Activated CD4-positive, alpha-beta memory T cell treated with anti-CD3 and anti-CD28 coated beads for 36 hours (primary cell): ENCODE results near the gene ARMC6. TPM values are rescaled to one million over a fixed set of nuclear protein-coding genes. Genes with fewer than 3 reads are reported as not detected.
"Not testable (repeated sequence)": the region's sequence is repeated elsewhere in the genome, so short reads cannot be mapped to it uniquely, and the experiment has no call there.

Source experiments
- CTCF ChIA-PET: fragments of 350-600 bp; sonication (Branson Sonifier 250); formaldehyde crosslinking; loops from one replicate; lab custom pipeline; 2021; ENCODE audit warnings: antibody characterized with exemption, inconsistent platforms; lab: Charles Lee
- POLR2A ChIA-PET: fragments of 350-600 bp; sonication (Branson Sonifier 250); formaldehyde crosslinking; loops from one replicate; lab custom pipeline; 2021; ENCODE audit warnings: antibody characterized with exemption; lab: Charles Lee
- DNase-seq: peaks from one replicate; pipeline ENCODE4 v3.0.0-alpha.2; 2020
- H3K27ac Mint-ChIP-seq: one replicate; pipeline ENCODE4 v1.8.0; 2021; ENCODE audit warnings: mixed read lengths
- H3K27me3 Mint-ChIP-seq: one replicate; pipeline ENCODE4 v1.8.0; 2021; ENCODE audit warnings: mixed read lengths
- H3K36me3 Mint-ChIP-seq: one replicate; pipeline ENCODE4 v1.8.0; 2021; ENCODE audit warnings: mixed read lengths
- H3K4me1 Mint-ChIP-seq: one replicate; pipeline ENCODE4 v1.8.0; 2021; ENCODE audit warnings: low read depth, mixed read lengths
- H3K4me3 Mint-ChIP-seq: one replicate; pipeline ENCODE4 v1.8.0; 2021; ENCODE audit warnings: mild to moderate bottlenecking, mixed read lengths
- H3K9me3 Mint-ChIP-seq: one replicate; pipeline ENCODE4 v1.8.0; 2021; ENCODE audit warnings: mixed read lengths
- intact Hi-C: fragments of 100-400 bp; cut with micrococcal nuclease; formaldehyde crosslinking; loops from one replicate; pipeline ENCODE4 v1.15.1; 2023
- total RNA-seq, 2 experiments: library from RNA; stranded (reverse); gene quantifications; one replicate each; pipeline ENCODE4 v1.2.3, GENCODE V29; 2021

ARMC6 gene
- total RNA-seq, 2 experiments from 2014 or later = 24.4 to 26.2 TPM

- Mint-ChIP-seq H3K27me3 (no peaks in the 10 kb centered on the region), H3K4me3 (no peak overlapping the region), H3K9me3 (no peaks in the 10 kb centered on the region), H3K36me3 (no peaks in the 10 kb centered on the region), H3K27ac (no peak overlapping the region), H3K4me1 (no peaks in the 10 kb centered on the region)
- intact Hi-C loops = no loop called here
- ChIA-PET CTCF (interaction anchor here (0.8 kb wide), 1 partner anchor 28 kb away, joined by 3 read pairs; no protein-coding TSS in a partner anchor), POLR2A (no interaction called here)
- no peak for DNase-seq
Measured at GRCh38 chr19:19087676-19088075, 54.3 kb downstream of the ARMC6 start.

GRCh38 chr19:19094513-19094912 lies 61.1 kb downstream of the ARMC6 start:
- Mint-ChIP-seq H3K9me3 (no peaks in the 10 kb centered on the region), H3K36me3 (no peaks in the 10 kb centered on the region), H3K27me3 (no peaks in the 10 kb centered on the region), H3K4me3 (no peak overlapping the region), H3K27ac (no peak overlapping the region), H3K4me1 (no peaks in the 10 kb centered on the region)
- ChIA-PET CTCF (no interaction called here), POLR2A (no interaction called here)
- no peak for DNase-seq
- intact Hi-C loops = no loop called here

- H3K4me3 Mint-ChIP-seq = no peak overlapping the region
- ChIA-PET CTCF (interaction anchor here (1.2 kb wide), 1 partner anchor 20 kb away, joined by 3 read pairs; no protein-coding TSS in a partner anchor), POLR2A (no interaction called here)
- H3K27me3 Mint-ChIP-seq = no peaks in the 10 kb centered on the region
- no peak overlapping the region for H3K27ac Mint-ChIP-seq
- intact Hi-C loops = no loop called here
- DNase-seq = no peak
- no peaks in the 10 kb centered on the region for H3K9me3 Mint-ChIP-seq
- H3K4me1 Mint-ChIP-seq = no peaks in the 10 kb centered on the region
- no peaks in the 10 kb centered on the region for H3K36me3 Mint-ChIP-seq
Measured at GRCh38 chr19:19095691-19096090, 62.3 kb downstream of the ARMC6 start.

- DNase-seq = no peak
- no peak overlapping the region for H3K4me3 Mint-ChIP-seq
- no peaks in the 10 kb centered on the region for H3K36me3 Mint-ChIP-seq
- H3K27ac Mint-ChIP-seq = no peak overlapping the region
- H3K4me1 Mint-ChIP-seq = no peaks in the 10 kb centered on the region
- CTCF ChIA-PET = no interaction called here
- H3K27me3 Mint-ChIP-seq = no peaks in the 10 kb centered on the region
- H3K9me3 Mint-ChIP-seq = no peaks in the 10 kb centered on the region
- POLR2A ChIA-PET = no interaction called here
- intact Hi-C loops = no loop called here
Measured at GRCh38 chr19:19096641-19097627, 63.5 kb downstream of the ARMC6 start.

- Mint-ChIP-seq H3K4me1 (no peaks in the 10 kb centered on the region), H3K27ac (no peak overlapping the region), H3K4me3 (no peak overlapping the region), H3K27me3 (no peaks in the 10 kb centered on the region), H3K9me3 (no peaks in the 10 kb centered on the region), H3K36me3 (no peaks in the 10 kb centered on the region)
- no peak for DNase-seq
- intact Hi-C loops = no loop called here
- POLR2A ChIA-PET = no interaction called here
- CTCF ChIA-PET = interaction anchor here (0.6 kb wide), 1 partner anchor 43 kb away, joined by 3 read pairs; no protein-coding TSS in a partner anchor
Measured at GRCh38 chr19:19098084-19098702, 64.8 kb downstream of the ARMC6 start.

GRCh38 chr19:19098703-19099632 lies 65.6 kb downstream of the ARMC6 start:
- Mint-ChIP-seq H3K4me3 (no peak overlapping the region), H3K4me1 (no peaks in the 10 kb centered on the region), H3K27me3 (no peaks in the 10 kb centered on the region), H3K27ac (no peak overlapping the region), H3K9me3 (no peaks in the 10 kb centered on the region), H3K36me3 (no peaks in the 10 kb centered on the region)
- DNase-seq = no peak
- intact Hi-C loops = no loop called here
- CTCF ChIA-PET = interaction anchor here (0.6 kb wide), 1 partner anchor 44 kb away, joined by 3 read pairs; no protein-coding TSS in a partner anchor
- POLR2A ChIA-PET = no interaction called here

- H3K9me3 Mint-ChIP-seq = no peaks in the 10 kb centered on the region
- no peaks in the 10 kb centered on the region for H3K4me1 Mint-ChIP-seq
- no peak overlapping the region for H3K4me3 Mint-ChIP-seq
- POLR2A ChIA-PET = no interaction called here
- intact Hi-C loops = no loop called here
- CTCF ChIA-PET = no interaction called here
- H3K27ac Mint-ChIP-seq = no peak overlapping the region
- no peaks in the 10 kb centered on the region for H3K36me3 Mint-ChIP-seq
- H3K27me3 Mint-ChIP-seq = no peaks in the 10 kb centered on the region
- no peak for DNase-seq
Measured at GRCh38 chr19:19101540-19101939, 68.1 kb downstream of the ARMC6 start.

GRCh38 chr19:19102566-19102965 lies 69.2 kb downstream of the ARMC6 start:
- H3K27ac Mint-ChIP-seq, intact Hi-C loops, H3K27me3 Mint-ChIP-seq, H3K36me3 Mint-ChIP-seq, CTCF ChIA-PET, DNase-seq, POLR2A ChIA-PET, H3K4me3 Mint-ChIP-seq, H3K9me3 Mint-ChIP-seq, H3K4me1 Mint-ChIP-seq: not testable (repeated sequence)

GRCh38 chr19:19103167-19103566 lies 69.8 kb downstream of the ARMC6 start:
- POLR2A ChIA-PET = no interaction called here

GRCh38 chr19:19105365-19106055 lies 72.1 kb downstream of the ARMC6 start:
- ChIA-PET CTCF (no interaction called here), POLR2A (no interaction called here)
- Mint-ChIP-seq H3K27ac (no peak overlapping the region), H3K4me3 (no peak overlapping the region), H3K36me3 (no peaks in the 10 kb centered on the region), H3K9me3 (no peaks in the 10 kb centered on the region), H3K4me1 (no peaks in the 10 kb centered on the region), H3K27me3 (no peaks in the 10 kb centered on the region)
- intact Hi-C loops = no loop called here
- no peak for DNase-seq

More at GRCh38 chr19:19103167-19103566, 69.8 kb downstream of the ARMC6 start:
- DNase-seq = no peak
- H3K4me3 Mint-ChIP-seq = no peak overlapping the region
- intact Hi-C loops = no loop called here
- H3K4me1 Mint-ChIP-seq = no peaks in the 10 kb centered on the region
- no peak overlapping the region for H3K27ac Mint-ChIP-seq
- H3K27me3 Mint-ChIP-seq = no peaks in the 10 kb centered on the region
- H3K36me3 Mint-ChIP-seq = no peaks in the 10 kb centered on the region
- CTCF ChIA-PET = no interaction called here
- H3K9me3 Mint-ChIP-seq = no peaks in the 10 kb centered on the region

GRCh38 chr19:19106056-19106551 lies 72.7 kb downstream of the ARMC6 start:
- ChIA-PET CTCF (no interaction called here), POLR2A (no interaction called here)
- H3K4me3 Mint-ChIP-seq = no peak overlapping the region
- no peaks in the 10 kb centered on the region for H3K4me1 Mint-ChIP-seq
- H3K27ac Mint-ChIP-seq = no peak overlapping the region
- no peaks in the 10 kb centered on the region for H3K9me3 Mint-ChIP-seq
- no peaks in the 10 kb centered on the region for H3K36me3 Mint-ChIP-seq
- no peak for DNase-seq
- no peaks in the 10 kb centered on the region for H3K27me3 Mint-ChIP-seq
- intact Hi-C loops = no loop called here
